Measurements from ENCODE around the gene SLX4IP. TPM values are rescaled to one million over a fixed set of nuclear protein-coding genes. Genes with fewer than 3 reads are reported as not detected.

SLX4IP gene
- total RNA-seq, 1 experiment from 2014 or later, result 6.4 TPM

DNA sequence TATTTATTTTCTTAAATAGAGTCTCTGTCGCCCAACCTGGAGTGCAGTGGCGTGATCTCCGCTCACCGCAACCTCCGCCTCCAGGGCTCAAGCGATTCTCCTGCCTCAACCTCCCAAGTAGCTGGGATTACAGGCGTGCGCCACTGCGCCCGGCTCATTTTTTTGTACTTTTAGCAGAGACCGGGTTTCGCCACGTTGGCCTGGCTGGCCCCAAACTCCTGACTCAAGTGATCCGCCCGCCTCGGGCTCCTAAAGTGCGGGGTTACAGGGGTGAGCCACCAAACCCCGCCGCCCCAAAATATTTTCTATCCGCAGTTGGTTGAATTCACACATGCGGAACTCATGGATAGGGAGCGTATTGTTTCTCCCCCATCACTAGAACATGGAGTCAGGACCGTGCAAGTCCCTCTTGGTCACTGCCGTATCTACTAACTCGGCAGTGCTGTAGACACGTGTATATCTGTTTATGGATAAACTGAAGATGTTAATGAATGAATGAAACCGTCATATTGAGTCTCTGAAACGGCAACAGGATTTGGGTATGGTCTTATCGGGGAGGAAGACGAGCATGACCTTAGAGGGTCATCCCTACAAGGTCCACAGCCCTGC, 2.0 kb upstream of the SLX4IP start:
- peak overlapping the region; percentile 91 for H2AFZ ChIP-seq (ENCODE audit: low read length)
- H3K27ac ChIP-seq (ENCODE audit: low read length), result peak overlapping the region; percentile 79; the same call in 1 of the 2 replicates
- H3F3A ChIP-seq (ENCODE audit: low read length, unreplicated experiment), result no peaks in the 10 kb centered on the region
- H3K4me3 ChIP-seq (ENCODE audit: low read length), result peak overlapping the region; percentile 73
- ChIA-PET CTCF (no interaction called here), POLR2A (ENCODE audit: unreplicated experiment) (no interaction called here)
- BruUV-seq (replicated peaks), result no TSS peak
- H3K79me2 ChIP-seq (ENCODE audit: low read length), result peaks cover 85% of the 10 kb centered on the region
- TF ChIP-seq EZH2phosphoT487 (IDR thresholded peaks at IDR 0.05; ENCODE audit: borderline replicate concordance, low read length), result no peak
- TF ChIP-seq, protein P1, sequence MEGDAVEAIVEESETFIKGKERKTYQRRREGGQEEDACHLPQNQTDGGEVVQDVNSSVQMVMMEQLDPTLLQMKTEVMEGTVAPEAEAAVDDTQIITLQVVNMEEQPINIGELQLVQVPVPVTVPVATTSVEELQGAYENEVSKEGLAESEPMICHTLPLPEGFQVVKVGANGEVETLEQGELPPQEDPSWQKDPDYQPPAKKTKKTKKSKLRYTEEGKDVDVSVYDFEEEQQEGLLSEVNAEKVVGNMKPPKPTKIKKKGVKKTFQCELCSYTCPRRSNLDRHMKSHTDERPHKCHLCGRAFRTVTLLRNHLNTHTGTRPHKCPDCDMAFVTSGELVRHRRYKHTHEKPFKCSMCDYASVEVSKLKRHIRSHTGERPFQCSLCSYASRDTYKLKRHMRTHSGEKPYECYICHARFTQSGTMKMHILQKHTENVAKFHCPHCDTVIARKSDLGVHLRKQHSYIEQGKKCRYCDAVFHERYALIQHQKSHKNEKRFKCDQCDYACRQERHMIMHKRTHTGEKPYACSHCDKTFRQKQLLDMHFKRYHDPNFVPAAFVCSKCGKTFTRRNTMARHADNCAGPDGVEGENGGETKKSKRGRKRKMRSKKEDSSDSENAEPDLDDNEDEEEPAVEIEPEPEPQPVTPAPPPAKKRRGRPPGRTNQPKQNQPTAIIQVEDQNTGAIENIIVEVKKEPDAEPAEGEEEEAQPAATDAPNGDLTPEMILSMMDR (conservative IDR thresholded peaks at IDR 0.05; ENCODE audit: low read depth, low read length), result no peak
- no peak for TF ChIP-seq EZH2 (IDR thresholded peaks at IDR 0.05; ENCODE audit: low read length, unreplicated experiment)
- peaks cover 42% of the 10 kb centered on the region for H3K4me1 ChIP-seq (ENCODE audit: insufficient read depth, low read length)
- H3K9me2 ChIP-seq (replicated peaks; ENCODE audit: low read length), result no peaks in the 10 kb centered on the region
- ATAC-seq, result no peak
- H3K9ac ChIP-seq (ENCODE audit: low read length), result peak overlapping the region; percentile 91
- DNase-seq, result peak; percentile 26
- intact Hi-C loops (cut with micrococcal nuclease), result loop anchor here (5.0 kb wide), 2 partner anchors 239 to 834 kb away; partner anchors contain the start of gene JAG1
- H3K4me2 ChIP-seq (ENCODE audit: low read length), result peak overlapping the region; percentile 96
- H3K36me3 ChIP-seq (ENCODE audit: low read depth, low read length), result no peaks in the 10 kb centered on the region
- no peaks in the 10 kb centered on the region for H3K27me3 ChIP-seq (ENCODE audit: low read length)
- H4K20me1 ChIP-seq (ENCODE audit: low read length), result no peaks in the 10 kb centered on the region
- H3K9me3 ChIP-seq (ENCODE audit: low read length), result no peaks in the 10 kb centered on the region

- H3F3A ChIP-seq (ENCODE audit: low read length, unreplicated experiment), result no peaks in the 10 kb centered on the region
- DNase-seq (peak; percentile 90), ATAC-seq (peak; percentile 65)
- TSS peak; percentile 59 for BruUV-seq (replicated peaks)
- peak within 1 kb of the TSS; percentile 79 for H3K27ac ChIP-seq (ENCODE audit: low read length)
- no peaks in the 10 kb centered on the region for H3K27me3 ChIP-seq (ENCODE audit: low read length)
- peak within 1 kb of the TSS; percentile 91 for H3K9ac ChIP-seq (ENCODE audit: low read length)
- peak within 1 kb of the TSS; percentile 96 for H3K4me2 ChIP-seq (ENCODE audit: low read length)
- intact Hi-C loops (cut with micrococcal nuclease), result loop anchor here (1.0 to 5.0 kb wide), 4 partner anchors 19 to 833 kb away; partner anchors contain the start of gene JAG1
- H3K4me3 ChIP-seq (ENCODE audit: low read length), result peak within 1 kb of the TSS; percentile 73
- peak within 1 kb of the TSS; percentile 91 for H2AFZ ChIP-seq (ENCODE audit: low read length)
- H3K36me3 ChIP-seq (ENCODE audit: low read depth, low read length), result no peaks in the 10 kb centered on the region
- no peaks in the 10 kb centered on the region for H3K9me2 ChIP-seq (replicated peaks; ENCODE audit: low read length)
- H3K79me2 ChIP-seq (ENCODE audit: low read length), result peaks cover 81% of the 10 kb centered on the region
- H4K20me1 ChIP-seq (ENCODE audit: low read length), result no peaks in the 10 kb centered on the region
- no peaks in the 10 kb centered on the region for H3K9me3 ChIP-seq (ENCODE audit: low read length)
- TF ChIP-seq, protein P1 (conservative IDR thresholded peaks at IDR 0.05; ENCODE audit: low read depth, low read length), result no peak
- TF ChIP-seq EZH2 (IDR thresholded peaks at IDR 0.05; ENCODE audit: low read length, unreplicated experiment), result no peak
- no peak for TF ChIP-seq EZH2phosphoT487 (IDR thresholded peaks at IDR 0.05; ENCODE audit: borderline replicate concordance, low read length)
- H3K4me1 ChIP-seq (ENCODE audit: insufficient read depth, low read length), result peaks cover 42% of the 10 kb centered on the region
- CTCF ChIA-PET, result interaction anchor here (0.5 kb wide), 1 partner anchor 46 kb away, joined by 3 read pairs; no protein-coding TSS in a partner anchor
- POLR2A ChIA-PET (ENCODE audit: unreplicated experiment), result interaction anchor here (0.5 to 0.7 kb wide), 4 partner anchors 72 to 240 kb away, joined by 3 to 5 read pairs (median 4); partner anchors contain the start of gene JAG1
Measured at GRCh38 chr20:10433623-10434466, 1.3 kb upstream of the SLX4IP start, which contains the start of gene MKKS. MKKS (minus strand) TSS chr20:10434222; CDS start chr20:10413514, 20,708 bp downstream.

Measured in PC-3 (cell line).